ENCODE measurements around the gene IFNLR1.

IFNLR1 gene

DNA sequence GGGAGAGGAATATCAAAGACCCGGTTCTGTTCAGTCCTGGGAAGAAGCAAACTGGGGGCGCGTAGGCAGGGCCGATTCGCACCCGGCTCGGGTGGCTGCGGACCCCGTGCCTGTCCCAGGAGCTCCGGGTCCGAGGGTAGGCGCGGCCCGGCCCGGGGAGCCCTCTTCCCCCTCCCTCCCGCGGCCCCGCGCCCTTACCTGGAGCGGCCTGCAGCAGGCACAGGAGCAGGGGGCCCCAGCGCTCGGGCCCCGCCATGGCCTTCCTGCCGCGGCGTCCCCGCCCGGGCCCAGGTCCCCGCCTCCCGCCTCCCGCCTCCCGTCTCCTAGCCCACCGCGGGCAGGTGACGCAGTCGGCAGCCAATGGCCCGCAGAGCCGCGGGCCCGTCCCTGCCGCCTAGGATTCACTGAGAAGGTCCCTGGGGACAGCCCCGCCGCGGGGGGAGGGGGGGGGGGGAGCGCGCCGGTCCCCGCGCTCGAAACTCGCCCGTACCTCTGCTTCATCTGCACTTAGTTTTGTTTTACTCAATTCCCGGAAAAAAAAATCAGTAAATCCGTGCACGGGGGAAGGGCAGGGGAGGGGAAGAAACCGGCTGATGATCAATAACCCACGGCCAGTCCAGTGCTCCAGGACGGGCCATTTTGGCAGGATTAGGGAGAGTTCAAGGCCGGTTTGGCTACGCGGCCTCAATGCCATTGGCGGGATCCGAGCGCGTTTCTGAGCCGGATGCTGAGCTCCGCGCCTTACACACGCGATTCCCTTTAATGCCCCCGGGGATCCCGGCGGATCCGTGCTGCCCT lies at the start of gene IFNLR1:
Gene IFNLR1 (minus strand): TSS at position 297 of the 798 bp plus-strand sequence. CDS start 41 bp downstream, at position 256.
- H3K9me3 ChIP-seq (ENCODE audit: low read length) = no peaks in the 10 kb centered on the region
- no peak within 1 kb of the TSS for H3K4me3 ChIP-seq (ENCODE audit: low read length)
- H2AFZ ChIP-seq (ENCODE audit: low read depth, low read length) = peak within 1 kb of the TSS; percentile 65
- H3K27me3 ChIP-seq (ENCODE audit: insufficient read depth, low read length) = peaks cover 42% of the 10 kb centered on the region
- H3K36me3 ChIP-seq (ENCODE audit: insufficient read depth, low read length) = no peaks in the 10 kb centered on the region
- H3K4me1 ChIP-seq (ENCODE audit: insufficient read depth, low read length) = peaks cover 3% of the 10 kb centered on the region

DNA sequence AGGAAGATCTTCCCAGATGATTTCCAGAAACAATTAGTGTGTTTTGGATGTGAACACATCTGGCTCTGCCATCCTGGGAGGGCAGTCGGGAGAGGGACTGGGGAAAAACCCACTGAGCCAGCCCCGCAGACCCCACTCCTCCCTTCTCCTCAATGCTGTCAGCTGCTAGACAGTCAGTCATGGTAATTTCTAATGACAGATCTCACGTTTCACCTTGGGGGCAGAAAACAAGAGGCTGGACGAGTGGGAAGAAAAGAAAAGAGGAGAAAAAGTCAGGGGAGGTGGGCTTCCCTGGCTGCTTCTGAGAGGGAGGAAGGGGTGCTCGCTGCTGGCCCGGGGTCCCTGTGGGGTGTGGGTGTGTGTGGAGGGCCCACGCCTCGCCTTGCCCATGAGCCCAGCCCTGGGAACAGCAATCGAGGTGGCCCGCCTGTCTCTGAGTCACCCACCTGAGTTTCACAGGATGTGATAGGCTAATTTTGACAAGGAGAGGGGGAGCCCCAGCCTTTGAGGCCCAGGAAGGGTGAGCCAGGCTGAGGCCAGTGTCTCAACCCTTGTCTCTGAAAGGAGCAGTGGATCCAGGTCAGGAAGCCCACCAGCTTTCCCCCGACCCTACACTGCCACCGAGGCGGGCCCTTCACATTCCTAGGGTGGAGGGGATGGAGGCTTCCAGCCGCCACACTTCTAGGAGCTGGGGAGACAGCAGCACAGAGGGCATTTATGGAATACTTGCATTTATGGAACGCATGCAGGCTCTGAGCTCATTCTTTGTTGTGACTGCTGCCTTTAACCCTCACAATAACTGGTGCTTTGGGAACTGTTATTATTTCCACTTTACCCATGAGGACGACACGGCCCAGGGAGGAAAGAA lies 49.1 kb upstream of the IFNLR1 start:
- Histone ChIP-seq H3K27me3 (ENCODE audit: insufficient read depth, low read length) (no peaks in the 10 kb centered on the region), H3K9me3 (ENCODE audit: low read length) (no peaks in the 10 kb centered on the region), H2AFZ (ENCODE audit: low read depth, low read length) (no peak overlapping the region), H3K4me1 (ENCODE audit: insufficient read depth, low read length) (no peaks in the 10 kb centered on the region), H3K36me3 (ENCODE audit: insufficient read depth, low read length) (no peaks in the 10 kb centered on the region), H3K4me3 (ENCODE audit: low read length) (no peak overlapping the region)

DNA sequence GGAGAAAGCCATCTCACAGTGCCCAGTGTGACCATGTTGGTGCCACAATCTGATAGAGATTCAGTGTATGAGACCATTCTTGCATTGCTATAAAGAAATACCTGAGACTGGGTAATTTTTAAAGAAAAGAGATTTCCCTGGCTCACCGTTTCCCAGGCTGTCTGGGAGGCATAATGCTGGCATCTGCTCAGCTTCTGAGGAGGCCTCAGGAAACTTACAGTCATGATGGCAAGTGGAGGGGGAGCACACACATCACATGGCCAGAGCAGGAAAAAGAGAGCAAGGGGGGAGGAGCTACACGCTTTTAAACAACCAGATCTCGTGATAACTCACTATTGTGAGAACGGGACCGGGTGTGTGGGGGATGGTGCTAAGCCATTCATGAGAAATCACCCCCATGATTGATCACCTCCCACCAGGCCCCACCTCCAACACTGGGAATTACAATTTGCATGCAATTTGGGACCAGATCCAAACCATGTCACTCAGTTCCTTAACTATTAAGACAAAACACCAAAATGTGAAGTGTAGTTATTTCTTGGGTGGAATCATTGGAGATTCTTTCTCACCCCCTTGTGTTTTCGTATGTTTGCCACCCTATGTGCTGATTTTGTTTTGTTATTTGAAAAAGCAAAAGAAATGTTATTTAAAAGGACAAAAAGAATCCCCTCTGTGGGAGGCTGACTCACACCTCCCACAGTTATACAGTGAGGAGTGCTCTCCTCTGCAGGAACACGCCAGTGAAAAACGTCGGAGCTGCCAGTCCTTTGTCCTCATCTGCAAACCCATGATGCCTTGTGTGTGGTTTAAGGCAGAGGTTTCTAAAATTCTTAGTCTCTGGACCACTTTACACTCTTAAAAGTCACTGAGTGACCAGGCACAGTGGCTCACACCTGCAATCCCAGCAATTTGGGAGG lies 46.9 kb upstream of the IFNLR1 start:
- no peak overlapping the region for H3K4me3 ChIP-seq (ENCODE audit: low read length)

DNA sequence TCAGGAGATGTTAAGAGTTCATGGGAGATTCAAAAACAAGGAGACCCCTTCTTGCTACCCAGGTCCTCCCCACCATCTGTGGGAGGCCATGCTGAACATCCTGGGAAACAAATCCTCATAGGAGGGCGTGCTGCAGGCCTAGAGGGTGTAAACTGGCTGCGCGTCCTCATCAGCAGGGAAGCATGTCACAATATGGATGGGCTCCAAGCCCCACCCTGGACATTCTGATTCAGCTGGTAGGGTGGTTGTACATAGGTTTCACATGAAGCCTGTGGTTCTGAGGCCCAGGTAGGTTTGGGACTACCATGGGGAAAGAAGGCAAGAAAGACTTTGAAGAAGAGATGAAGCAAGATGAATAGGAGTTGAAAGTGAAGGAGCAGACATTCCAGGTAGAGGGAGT lies 44.6 kb upstream of the IFNLR1 start:
- Histone ChIP-seq H3K27me3 (ENCODE audit: insufficient read depth, low read length) (no peaks in the 10 kb centered on the region), H2AFZ (ENCODE audit: low read depth, low read length) (no peak overlapping the region), H3K9me3 (ENCODE audit: low read length) (no peaks in the 10 kb centered on the region), H3K4me1 (ENCODE audit: insufficient read depth, low read length) (no peaks in the 10 kb centered on the region), H3K4me3 (ENCODE audit: low read length) (no peak overlapping the region), H3K36me3 (ENCODE audit: insufficient read depth, low read length) (no peaks in the 10 kb centered on the region)

More for the DNA sequence above, 46.9 kb upstream of the IFNLR1 start:
- no peaks in the 10 kb centered on the region for H3K9me3 ChIP-seq (ENCODE audit: low read length)
- no peaks in the 10 kb centered on the region for H3K27me3 ChIP-seq (ENCODE audit: insufficient read depth, low read length)
- no peaks in the 10 kb centered on the region for H3K4me1 ChIP-seq (ENCODE audit: insufficient read depth, low read length)
- no peaks in the 10 kb centered on the region for H3K36me3 ChIP-seq (ENCODE audit: insufficient read depth, low read length)
- no peak overlapping the region for H2AFZ ChIP-seq (ENCODE audit: low read depth, low read length)

DNA sequence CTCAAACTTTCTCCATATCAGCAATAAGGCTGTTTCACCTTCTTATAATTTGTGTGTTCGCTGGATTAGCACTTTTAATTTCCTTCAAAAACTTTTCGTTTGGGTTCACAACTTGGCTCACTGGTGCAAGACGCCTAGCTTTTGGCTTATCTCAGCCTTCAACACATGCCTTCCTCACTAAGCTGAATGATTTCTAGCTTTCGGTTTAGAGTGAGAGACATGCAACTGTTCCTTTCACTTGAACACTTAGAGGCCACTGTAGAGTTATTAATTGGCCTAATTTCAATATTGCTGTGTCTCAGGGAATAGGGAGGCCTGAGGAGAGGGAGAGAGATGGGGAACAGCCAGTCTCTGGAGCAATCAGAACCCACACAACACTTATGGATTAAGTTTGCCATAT lies 41.2 kb upstream of the IFNLR1 start:
- no peaks in the 10 kb centered on the region for H3K36me3 ChIP-seq (ENCODE audit: insufficient read depth, low read length)
- H3K4me3 ChIP-seq (ENCODE audit: low read length) = no peak overlapping the region
- no peak overlapping the region for H2AFZ ChIP-seq (ENCODE audit: low read depth, low read length)
- no peaks in the 10 kb centered on the region for H3K9me3 ChIP-seq (ENCODE audit: low read length)
- H3K4me1 ChIP-seq (ENCODE audit: insufficient read depth, low read length) = no peaks in the 10 kb centered on the region
- no peaks in the 10 kb centered on the region for H3K27me3 ChIP-seq (ENCODE audit: insufficient read depth, low read length)

DNA sequence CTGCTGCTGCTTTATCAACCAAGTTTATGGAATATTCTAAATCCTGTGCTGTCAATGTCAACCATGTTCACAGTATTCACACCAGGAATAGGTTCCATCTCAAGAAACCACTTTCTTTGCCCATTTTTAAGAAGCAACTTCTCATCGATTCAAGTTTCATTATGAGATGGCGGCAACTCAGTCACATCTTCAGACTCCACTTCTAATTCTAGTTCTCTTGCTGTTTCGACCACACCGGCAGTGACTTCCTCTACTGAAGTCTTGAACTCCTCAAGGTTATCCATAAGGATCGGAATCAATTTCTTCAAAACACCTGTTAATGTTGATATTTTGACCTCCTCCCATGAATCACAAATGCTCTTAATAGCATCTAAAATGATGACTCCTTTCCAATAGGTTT lies 39.7 kb upstream of the IFNLR1 start:
- no peaks in the 10 kb centered on the region for H3K9me3 ChIP-seq (ENCODE audit: low read length)
- H3K4me3 ChIP-seq (ENCODE audit: low read length) = no peak overlapping the region
- H3K4me1 ChIP-seq (ENCODE audit: insufficient read depth, low read length) = no peaks in the 10 kb centered on the region
- no peaks in the 10 kb centered on the region for H3K36me3 ChIP-seq (ENCODE audit: insufficient read depth, low read length)
- H2AFZ ChIP-seq (ENCODE audit: low read depth, low read length) = no peak overlapping the region
- no peaks in the 10 kb centered on the region for H3K27me3 ChIP-seq (ENCODE audit: insufficient read depth, low read length)

DNA sequence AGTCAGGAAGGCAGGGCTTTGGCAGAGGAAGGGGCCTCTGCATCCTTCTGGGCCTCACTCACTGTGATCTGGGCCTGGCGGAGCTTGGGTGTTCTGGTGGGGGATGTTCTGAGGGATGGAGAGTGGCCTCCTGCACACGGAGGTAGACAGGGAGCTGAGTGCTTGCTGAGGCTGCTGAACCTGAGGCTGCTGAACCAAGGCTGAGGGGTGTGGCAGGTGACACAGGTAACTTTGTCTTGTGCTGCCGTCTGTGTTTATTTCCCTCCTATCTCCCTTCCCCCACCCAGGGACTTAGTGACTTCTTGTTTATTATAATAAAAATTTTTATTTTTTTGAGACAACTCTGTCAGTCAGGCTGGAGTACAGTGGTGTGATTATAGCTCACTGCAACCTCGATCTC lies 37.7 kb upstream of the IFNLR1 start:
- Histone ChIP-seq H3K36me3 (ENCODE audit: insufficient read depth, low read length) (no peaks in the 10 kb centered on the region), H3K4me1 (ENCODE audit: insufficient read depth, low read length) (no peaks in the 10 kb centered on the region), H3K4me3 (ENCODE audit: low read length) (no peak overlapping the region), H3K27me3 (ENCODE audit: insufficient read depth, low read length) (peaks cover 3% of the 10 kb centered on the region), H2AFZ (ENCODE audit: low read depth, low read length) (no peak overlapping the region), H3K9me3 (ENCODE audit: low read length) (no peaks in the 10 kb centered on the region)

DNA sequence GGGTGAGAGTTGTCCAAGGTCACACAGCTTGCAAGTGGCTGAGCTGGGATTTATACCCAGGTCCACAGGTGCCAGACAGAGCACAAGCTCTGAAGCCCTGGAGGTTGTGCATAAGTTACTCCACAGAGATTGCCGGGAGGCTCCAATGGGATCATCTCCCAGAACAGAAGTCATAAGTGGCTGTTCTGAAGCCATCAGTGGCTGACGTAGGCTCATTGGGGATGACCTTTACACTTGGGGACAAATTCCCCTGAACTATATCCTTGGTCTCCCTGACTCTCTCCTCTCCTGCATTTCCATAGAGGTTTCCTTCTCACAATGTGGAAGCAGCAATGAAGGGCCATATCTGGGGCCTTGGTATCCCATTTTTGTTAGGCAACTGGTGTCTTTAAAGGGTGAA lies 37.0 kb upstream of the IFNLR1 start:
- no peak overlapping the region for H3K4me3 ChIP-seq (ENCODE audit: low read length)

DNA sequence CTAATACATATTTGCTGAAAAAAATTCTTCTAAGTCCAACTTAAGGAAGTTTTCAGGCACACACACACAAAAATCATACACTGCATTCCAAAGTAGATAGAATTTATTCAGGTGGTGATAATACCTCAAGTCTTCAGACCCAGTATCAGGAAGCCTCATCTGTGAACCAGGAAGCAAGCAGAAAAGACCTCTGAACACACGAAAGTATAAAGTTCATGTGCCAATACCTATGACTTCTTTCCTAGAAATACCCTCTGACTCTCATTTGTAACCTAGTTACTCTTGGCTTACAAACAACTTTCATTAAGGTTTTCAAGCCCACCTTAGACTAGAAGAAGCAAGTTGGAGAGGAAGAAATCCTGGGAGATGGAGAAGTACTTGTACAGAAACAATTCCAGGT lies 35.7 kb upstream of the IFNLR1 start:
- H3K27me3 ChIP-seq (ENCODE audit: insufficient read depth, low read length) = peaks cover 9% of the 10 kb centered on the region
- no peaks in the 10 kb centered on the region for H3K36me3 ChIP-seq (ENCODE audit: insufficient read depth, low read length)
- H3K4me1 ChIP-seq (ENCODE audit: insufficient read depth, low read length) = no peaks in the 10 kb centered on the region
- H3K9me3 ChIP-seq (ENCODE audit: low read length) = no peaks in the 10 kb centered on the region
- no peak overlapping the region for H2AFZ ChIP-seq (ENCODE audit: low read depth, low read length)
- no peak overlapping the region for H3K4me3 ChIP-seq (ENCODE audit: low read length)

More for the DNA sequence above, 37.0 kb upstream of the IFNLR1 start:
- Histone ChIP-seq H3K27me3 (ENCODE audit: insufficient read depth, low read length) (peaks cover 6% of the 10 kb centered on the region), H3K36me3 (ENCODE audit: insufficient read depth, low read length) (no peaks in the 10 kb centered on the region), H3K4me1 (ENCODE audit: insufficient read depth, low read length) (no peaks in the 10 kb centered on the region), H2AFZ (ENCODE audit: low read depth, low read length) (no peak overlapping the region), H3K9me3 (ENCODE audit: low read length) (no peaks in the 10 kb centered on the region)

DNA sequence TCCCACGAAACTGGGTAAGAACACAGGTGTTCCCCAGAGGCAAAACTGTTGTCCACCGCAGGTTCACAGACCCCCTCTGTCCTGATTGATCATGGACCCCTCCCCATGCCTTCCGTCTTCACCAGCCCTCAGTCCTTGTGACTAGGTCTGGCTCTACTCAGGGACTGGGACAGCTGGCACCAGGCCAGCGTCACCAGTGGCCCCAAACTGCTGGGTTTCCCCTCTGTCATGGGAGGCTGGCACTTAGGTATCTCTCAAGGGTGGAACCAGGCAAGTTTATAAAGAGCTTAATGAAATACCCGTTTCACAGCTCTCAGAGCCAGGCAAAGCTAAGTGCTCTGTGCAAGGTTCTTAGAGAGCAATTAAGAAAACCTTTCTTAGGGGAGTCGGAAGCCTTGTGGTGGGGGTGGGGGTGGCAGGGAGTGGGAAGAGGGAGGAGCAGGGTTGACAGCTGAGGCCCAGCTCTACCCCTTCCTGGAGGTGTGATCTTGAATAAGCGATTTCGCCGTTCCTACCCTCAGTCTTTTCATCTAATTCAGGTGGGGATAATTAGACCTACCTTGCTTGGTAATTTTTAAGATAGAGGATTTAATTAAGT lies 35.0 kb upstream of the IFNLR1 start:
- Histone ChIP-seq H3K9me3 (ENCODE audit: low read length) (no peaks in the 10 kb centered on the region), H3K36me3 (ENCODE audit: insufficient read depth, low read length) (no peaks in the 10 kb centered on the region), H3K4me3 (ENCODE audit: low read length) (no peak overlapping the region), H2AFZ (ENCODE audit: low read depth, low read length) (no peak overlapping the region), H3K27me3 (ENCODE audit: insufficient read depth, low read length) (peaks cover 9% of the 10 kb centered on the region), H3K4me1 (ENCODE audit: insufficient read depth, low read length) (no peaks in the 10 kb centered on the region)

DNA sequence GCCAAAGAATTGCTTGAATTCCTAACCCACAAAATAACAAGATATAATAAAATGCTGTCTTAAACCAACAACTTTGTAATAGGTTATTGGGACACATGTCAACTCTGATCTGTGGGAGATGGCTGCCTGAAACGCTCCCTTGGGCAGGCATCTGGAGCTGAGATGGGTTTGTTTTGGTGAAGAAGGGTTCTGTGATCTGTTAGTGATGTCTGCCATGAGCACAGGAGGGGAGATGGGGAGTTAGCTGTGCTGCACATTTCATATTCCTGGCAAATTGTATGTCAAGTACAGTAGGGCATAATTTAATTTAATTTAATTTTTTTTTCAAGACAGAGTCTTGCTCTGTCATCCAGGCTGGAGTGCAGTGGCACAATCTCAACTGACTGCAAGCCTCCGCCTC lies 34.2 kb upstream of the IFNLR1 start:
- Histone ChIP-seq H3K36me3 (ENCODE audit: insufficient read depth, low read length) (no peaks in the 10 kb centered on the region), H2AFZ (ENCODE audit: low read depth, low read length) (no peak overlapping the region), H3K27me3 (ENCODE audit: insufficient read depth, low read length) (peaks cover 9% of the 10 kb centered on the region), H3K4me1 (ENCODE audit: insufficient read depth, low read length) (no peaks in the 10 kb centered on the region), H3K9me3 (ENCODE audit: low read length) (no peaks in the 10 kb centered on the region), H3K4me3 (ENCODE audit: low read length) (no peak overlapping the region)

DNA sequence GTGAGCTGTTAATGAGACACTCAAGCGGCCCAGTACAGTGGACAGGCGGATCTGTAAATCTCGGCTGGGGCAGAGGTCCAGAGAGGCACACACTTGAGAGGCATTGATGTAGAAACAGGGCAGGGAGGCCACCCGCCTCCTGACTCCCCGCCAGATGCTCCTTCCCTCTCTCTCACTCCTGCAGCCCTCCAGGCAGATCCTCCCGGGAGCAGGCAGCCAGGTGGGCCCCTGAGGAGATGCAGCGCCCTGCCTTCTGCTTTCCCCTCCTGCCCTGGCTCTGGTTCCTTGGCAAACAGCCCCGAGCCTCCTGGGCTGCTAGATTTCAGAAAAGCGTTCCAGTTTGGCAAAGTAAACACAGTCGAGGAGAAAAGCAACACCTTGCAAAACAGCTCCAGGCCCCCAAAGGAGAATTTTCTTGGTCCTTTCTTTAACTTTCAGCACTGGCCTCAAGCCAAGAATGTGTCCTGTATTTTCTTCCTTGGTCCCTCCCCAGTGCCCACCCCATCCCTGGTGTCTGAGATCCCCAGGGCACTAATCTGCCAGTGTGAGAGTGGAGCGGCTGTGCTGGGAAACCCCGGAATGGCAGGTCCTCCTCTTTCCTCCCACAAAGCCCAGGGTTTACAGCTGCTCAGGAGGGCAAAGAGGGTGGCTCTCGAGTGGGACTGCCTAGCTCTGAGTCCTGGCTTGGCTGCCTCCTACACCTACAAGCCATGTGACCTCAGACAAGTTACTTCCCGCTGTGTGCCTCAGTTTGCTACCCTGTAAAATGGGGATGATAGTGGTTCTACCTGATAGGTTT lies 29.4 kb upstream of the IFNLR1 start:
- peaks cover 2% of the 10 kb centered on the region for H3K9me3 ChIP-seq (ENCODE audit: low read length)
- no peaks in the 10 kb centered on the region for H3K4me1 ChIP-seq (ENCODE audit: insufficient read depth, low read length)
- H3K4me3 ChIP-seq (ENCODE audit: low read length) = no peak overlapping the region
- no peak overlapping the region for H2AFZ ChIP-seq (ENCODE audit: low read depth, low read length)
- H3K36me3 ChIP-seq (ENCODE audit: insufficient read depth, low read length) = no peaks in the 10 kb centered on the region
- H3K27me3 ChIP-seq (ENCODE audit: insufficient read depth, low read length) = peaks cover 9% of the 10 kb centered on the region

Data from neuron (in vitro differentiated cells).